C4-2B (cell line): ENCODE data around the gene POLR3A.
"Not testable (repeated sequence)": the region's sequence is repeated elsewhere in the genome, so short reads cannot be mapped to it uniquely, and the experiment has no call there.

Experiments
- H3K27ac ChIP-seq: fragments of 450-650 bp; 2 replicates; pipeline ENCODE4 v1.5.1; 2017
- CTCF ChIP-seq: fragments of 450-650 bp; conservative IDR thresholded peaks from 2 replicates; pipeline ENCODE4 v1.5.1; 2017; ENCODE audit warnings: mild to moderate bottlenecking
- ZFX ChIP-seq: fragments of 450-650 bp; IDR thresholded peaks from 2 replicates; pipeline ENCODE4 v1.6.1; 2017

Gene POLR3A

GRCh38 chr10:78000956-78001472, 28.3 kb downstream of the POLR3A start:
- TF ChIP-seq ZFX: no peak
- TF ChIP-seq CTCF: no peak
- no peak overlapping the region for H3K27ac ChIP-seq

GRCh38 chr10:78000206-78000605, 29.1 kb downstream of the POLR3A start:
- H3K27ac ChIP-seq: no peak overlapping the region
- TF ChIP-seq CTCF: no peak
- TF ChIP-seq ZFX: no peak

- not testable (repeated sequence) for H3K27ac ChIP-seq
Observed at GRCh38 chr10:77998780-77999179, 30.5 kb downstream of the POLR3A start.

GRCh38 chr10:77993620-77994019, 35.7 kb downstream of the POLR3A start:
- no peak for TF ChIP-seq CTCF
- no peak for TF ChIP-seq ZFX
- no peak overlapping the region for H3K27ac ChIP-seq

- no peak for TF ChIP-seq CTCF
- no peak for TF ChIP-seq ZFX
- H3K27ac ChIP-seq: no peak overlapping the region
Observed at GRCh38 chr10:77989081-77989724, 40.1 kb downstream of the POLR3A start.

- H3K27ac ChIP-seq: no peak overlapping the region
- TF ChIP-seq ZFX: no peak
- TF ChIP-seq CTCF: no peak
Observed at GRCh38 chr10:77987671-77988255, 41.6 kb downstream of the POLR3A start.

GRCh38 chr10:77984986-77985385, 44.3 kb downstream of the POLR3A start:
- TF ChIP-seq ZFX (no peak), CTCF (no peak)
- no peak overlapping the region for H3K27ac ChIP-seq
